Measurements from ENCODE around the gene CPPED1. TPM values are rescaled to one million over a fixed set of nuclear protein-coding genes. Genes with fewer than 3 reads are reported as not detected.
A peak's percentile ranks its signal among the peaks of the same experiment; 100 is the strongest.

The CPPED1 gene
- total RNA-seq, 1 experiment from 2014 or later, result 8.0 TPM

GRCh38 chr16:12646490-12647274 is 157.0 kb downstream of the CPPED1 start:
- peak; percentile 64 for DNase-seq (ENCODE audit: low read depth)

GRCh38 chr16:12646098-12646489 is 157.6 kb downstream of the CPPED1 start:
- no peak for DNase-seq (ENCODE audit: low read depth)

DNA sequence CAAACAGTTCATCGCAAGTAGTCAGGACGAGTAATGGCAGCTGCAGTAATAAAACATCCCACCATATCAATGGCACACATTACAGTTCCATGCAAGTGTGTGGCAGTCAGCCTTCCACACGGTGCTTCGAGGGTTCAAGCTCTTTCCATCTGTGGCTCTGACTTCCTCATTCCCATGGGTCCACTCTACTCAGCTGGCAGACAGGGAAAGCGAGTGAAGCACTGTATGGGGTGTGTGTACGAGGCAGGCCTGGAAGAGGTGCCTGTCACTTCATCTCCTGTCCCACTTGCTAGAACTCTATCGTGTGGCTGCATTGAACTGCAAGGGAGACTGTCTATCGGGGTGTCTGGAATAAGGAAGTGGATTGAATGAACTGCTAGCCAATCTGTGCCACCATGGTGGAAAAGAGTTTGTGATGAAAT is 160.6 kb downstream of the CPPED1 start:
- no peak for DNase-seq (ENCODE audit: low read depth)

DNA sequence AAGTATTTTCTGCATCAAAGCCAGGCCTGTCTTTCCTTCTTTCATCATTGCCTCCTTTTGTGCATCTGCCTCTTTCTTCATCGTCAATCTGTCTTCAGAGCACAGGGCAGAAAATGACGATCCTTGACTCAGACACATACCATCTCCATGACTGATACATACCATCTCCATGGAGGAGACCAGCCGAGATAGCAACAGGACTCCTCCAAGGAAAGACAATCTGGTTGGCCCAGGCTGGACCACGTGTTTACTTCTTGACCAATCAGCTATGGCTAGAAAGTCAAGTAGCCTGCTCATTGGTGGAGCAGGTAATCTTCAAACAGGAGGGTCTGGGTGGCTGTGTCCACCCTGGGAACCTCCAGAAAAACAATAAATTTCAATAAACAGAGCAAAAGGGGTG is 164.6 kb downstream of the CPPED1 start:
- DNase-seq (ENCODE audit: low read depth), result peak; percentile 51

DNA sequence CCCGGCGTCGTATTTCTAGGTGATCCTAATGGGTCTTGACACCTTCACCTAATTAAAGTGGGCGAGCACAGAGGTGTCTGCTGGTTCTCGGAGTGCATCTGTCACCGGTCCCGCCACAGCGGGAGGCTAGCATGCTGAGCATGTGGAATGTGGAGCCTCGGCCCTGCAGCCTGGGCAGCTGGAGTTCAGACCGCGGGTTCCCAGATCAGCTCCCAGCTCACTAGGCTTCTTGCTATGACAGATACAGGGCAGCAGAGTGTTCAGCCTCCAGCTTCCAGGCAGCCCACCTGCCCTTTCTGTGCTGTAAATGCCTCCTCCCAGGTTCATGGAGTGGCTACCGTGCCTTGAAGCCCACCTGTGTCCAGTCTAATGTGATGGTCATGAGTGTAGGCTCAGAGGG is 166.7 kb downstream of the CPPED1 start:
- peak; percentile 37 for DNase-seq (ENCODE audit: low read depth)

DNA sequence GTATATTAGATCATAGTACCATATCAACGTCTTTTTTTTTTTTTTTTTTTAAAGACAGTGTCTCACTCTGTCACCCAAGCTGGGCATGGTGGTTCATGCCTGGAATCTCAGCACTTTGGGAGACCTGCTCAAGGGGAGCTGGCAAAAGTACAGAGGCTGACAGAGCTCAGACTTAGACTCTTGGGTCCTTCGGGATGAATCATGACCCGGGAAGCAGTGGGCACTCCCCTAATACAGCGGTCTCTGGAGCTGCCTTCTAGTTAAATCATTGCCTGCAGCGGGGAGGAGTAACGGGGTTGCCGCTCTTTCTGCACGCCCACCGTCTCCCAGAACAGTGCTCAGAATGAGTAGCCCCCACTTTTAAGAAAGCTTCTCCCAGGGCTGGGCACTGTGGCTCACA is 174.4 kb downstream of the CPPED1 start:
- peak; percentile 54 for DNase-seq (ENCODE audit: low read depth)

DNA sequence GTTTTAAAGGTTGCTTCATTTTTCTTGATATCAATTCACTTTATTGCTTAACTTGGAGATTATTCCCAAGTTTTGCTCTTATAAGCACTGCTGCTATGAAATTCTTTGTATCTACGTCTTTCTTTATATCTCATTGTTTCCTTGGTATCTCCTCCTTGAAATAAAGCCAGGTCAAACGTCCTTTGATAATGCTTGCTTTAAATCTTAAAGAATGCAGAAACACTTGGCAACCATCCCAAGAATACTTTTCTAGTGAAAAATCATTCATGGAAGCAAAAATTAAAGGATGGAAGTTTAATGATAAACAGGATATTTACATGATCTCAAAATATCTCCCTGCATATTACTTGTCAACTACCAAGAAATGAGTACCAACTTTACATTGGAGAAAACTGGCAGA is 175.2 kb downstream of the CPPED1 start:
- DNase-seq (ENCODE audit: low read depth), result no peak

- peak; percentile 35 for DNase-seq (ENCODE audit: low read depth)
Measured at GRCh38 chr16:12627394-12627793, 176.3 kb downstream of the CPPED1 start.

GRCh38 chr16:12626411-12626810 is 177.3 kb downstream of the CPPED1 start:
- no peak for DNase-seq (ENCODE audit: low read depth)

DNA sequence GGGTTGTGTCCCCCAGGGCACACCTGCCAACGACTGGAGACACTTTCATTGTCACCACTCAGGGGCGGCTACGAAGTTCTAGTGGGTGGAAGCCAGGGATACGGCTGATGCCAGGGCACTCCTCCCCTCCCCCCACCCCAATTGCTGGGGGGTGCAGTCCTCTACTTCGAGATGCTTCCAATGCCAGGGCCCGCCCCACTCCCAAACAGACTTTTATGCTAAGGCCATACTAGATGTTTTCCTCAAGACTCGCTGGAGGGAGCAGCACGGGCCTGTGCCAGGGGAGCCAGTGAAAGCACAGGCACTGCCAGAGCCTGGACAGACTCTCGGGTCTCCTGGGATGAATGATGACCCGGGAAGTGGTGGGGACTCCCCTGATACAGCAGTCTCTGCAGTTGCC is 178.0 kb downstream of the CPPED1 start:
- DNase-seq (ENCODE audit: low read depth), result no peak

DNA sequence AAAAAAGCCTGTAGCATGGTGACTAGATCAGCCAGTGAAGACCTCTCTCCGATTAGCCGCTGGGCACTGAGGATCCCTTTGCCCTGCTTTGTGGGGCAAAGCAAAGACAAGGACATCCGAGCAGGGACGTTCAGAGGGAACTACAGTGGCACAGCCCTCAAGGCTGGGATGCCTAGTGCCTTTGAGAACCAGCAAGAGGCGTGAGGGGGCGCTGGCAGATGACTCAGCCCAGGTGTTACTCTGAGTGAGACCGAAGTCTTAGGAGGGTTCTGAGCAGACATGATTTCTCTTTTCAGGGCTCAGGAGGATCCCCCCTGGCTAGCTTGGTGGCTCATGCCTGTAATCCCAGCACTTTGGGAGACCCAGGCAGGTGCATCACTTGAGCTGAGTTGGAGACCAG is 178.6 kb downstream of the CPPED1 start:
- peak; percentile 52 for DNase-seq (ENCODE audit: low read depth)

GRCh38 chr16:12620150-12620549 is 183.5 kb downstream of the CPPED1 start:
- DNase-seq (ENCODE audit: low read depth), result no peak

DNA sequence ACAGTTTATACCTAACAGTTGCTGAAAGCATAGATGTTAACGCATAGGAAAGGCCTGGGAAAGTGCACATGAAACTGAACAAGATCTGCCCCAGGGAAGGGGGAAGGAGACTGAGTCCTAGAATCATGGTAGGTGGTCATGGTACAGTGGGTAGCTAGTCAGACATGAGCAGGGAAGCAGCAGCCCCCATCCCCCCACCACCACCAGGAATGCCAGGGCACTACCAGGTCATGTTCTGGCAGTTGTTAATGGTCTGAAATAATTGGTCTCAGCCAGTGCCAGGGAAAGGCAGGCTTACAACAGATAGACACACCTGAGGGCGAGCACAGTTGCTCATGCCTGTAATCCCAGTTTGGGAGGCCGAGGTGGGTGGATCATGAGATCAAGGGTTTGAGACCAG is 185.2 kb downstream of the CPPED1 start:
- no peak for DNase-seq (ENCODE audit: low read depth)

GRCh38 chr16:12617401-12617819 is 186.3 kb downstream of the CPPED1 start:
- DNase-seq (ENCODE audit: low read depth), result no peak

DNA sequence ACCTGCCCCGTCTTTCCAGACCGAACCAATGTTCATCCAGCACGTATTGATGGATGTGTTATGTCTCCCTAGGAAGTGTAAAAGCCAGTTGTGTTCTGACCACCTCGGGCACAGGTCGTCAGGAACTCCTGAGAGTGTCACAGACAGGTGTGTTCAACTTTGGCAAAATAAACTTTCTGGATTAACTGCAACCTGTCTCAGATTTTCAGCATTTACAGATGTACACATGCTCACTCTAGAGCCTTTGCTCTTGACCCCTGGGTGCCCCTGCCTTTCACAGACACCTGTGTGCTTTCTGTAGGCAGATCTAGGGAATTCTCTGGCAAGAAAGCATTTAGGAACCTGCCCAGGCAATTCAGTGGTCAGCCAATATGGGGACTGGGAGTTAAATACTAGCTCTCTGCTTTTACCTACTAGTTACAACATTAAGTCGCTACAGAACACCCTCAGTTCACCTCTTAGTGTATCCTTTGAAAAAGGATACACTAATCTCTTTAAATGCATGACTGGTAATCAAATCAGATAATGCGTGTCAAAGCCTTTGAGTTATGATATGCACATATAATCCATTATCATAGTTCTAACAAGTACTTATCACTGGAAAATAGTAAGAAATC is 188.9 kb downstream of the CPPED1 start:
- DNase-seq (ENCODE audit: low read depth), result no peak

DNA sequence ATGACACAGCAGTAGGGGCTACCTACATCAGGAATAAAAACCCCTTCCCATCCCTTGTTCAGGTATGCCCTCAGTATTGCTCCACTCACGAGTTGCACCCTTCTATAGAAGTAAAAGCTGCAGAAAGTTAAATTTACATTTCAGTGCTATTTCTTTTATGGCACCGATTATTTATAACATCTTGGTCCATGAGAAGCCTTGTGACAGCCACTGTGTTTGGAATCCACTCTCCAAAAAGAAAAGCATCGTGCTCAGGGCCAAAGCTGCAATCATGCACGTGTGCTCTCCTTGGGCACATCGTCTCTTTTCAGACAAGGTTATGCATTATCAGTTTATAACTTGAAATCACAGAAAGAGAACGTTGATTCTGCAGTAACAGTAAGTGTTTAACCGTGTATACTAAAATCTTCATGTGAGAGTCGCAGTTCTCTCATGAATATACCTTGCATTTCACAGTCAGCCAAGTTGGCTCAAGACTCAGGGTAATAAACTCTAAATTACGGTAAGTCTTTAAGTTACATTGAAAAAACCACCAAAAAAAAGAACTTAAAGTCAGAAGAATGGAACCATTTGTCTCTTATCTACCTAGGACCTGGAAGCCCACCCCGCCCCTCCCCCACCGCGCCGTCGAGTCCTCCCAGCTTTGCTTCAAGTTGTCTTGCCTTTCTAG is 189.6 kb downstream of the CPPED1 start:
- DNase-seq (ENCODE audit: low read depth), result no peak

DNA sequence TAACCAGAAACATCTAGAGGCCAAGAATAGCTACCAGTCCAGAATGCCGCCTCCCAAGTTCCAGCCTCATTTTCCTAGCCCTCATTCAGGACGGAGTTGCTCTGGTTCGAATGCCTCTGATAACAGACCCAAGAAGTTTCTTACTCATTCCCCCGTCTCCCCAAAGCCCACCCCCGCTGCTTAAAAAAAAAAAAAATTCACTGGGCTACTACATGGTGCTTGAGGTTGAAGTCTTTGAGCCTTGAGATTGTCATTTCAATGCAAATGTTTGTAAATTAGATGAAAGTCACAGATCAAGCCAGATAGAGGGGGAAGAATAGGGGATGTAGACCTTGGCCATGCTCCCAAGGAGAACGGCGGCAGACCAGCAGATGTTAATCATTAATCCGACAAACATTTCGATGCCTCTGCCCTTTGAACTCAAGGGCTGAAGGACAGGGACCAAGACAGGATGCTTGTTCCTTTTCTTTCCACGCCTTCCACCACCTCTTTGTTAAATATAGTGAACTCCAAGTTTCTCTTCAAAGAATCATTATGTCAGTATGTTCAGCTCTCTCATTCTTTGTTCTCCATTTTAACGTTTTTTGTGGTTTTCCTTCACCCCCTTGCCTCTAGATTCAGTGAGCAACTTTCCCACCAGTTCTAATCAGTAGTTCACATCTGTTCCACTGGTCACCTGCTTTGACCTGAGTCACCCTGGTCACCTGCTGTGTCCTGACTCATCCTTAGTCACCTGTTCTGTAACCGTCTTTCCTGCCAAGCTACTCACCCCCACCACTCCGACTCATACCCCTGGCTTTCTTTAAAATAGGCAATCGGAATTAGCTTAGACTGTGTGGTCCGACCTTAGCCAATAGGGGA is 190.3 kb downstream of the CPPED1 start:
- peak; percentile 85 for DNase-seq (ENCODE audit: low read depth)

DNA sequence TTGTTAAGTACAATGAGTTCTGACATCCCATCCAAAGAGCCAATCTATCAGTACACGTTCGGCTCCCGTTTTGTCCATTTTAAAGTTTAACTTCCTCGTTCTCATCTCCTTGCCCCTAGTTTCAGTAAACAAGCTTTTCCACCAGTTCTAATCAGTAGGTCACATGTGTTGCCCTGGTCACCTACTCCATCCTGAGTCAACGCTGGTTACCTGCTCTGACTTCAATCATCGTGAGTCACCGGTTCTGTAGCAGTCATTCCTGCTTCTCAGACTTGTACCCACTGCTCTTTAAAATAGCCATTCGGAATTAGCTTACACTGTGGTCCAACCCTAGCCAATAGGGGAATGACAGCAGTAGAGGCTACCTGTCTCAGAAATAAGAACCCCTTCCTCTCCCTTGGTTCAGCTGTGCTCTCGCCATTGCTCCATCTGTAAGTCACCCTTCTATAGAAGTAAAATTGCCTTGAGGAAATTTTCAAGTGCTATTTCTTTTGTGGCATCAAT is 191.0 kb downstream of the CPPED1 start:
- DNase-seq (ENCODE audit: low read depth), result peak; percentile 59

- peak; percentile 24 for DNase-seq (ENCODE audit: low read depth)
Measured at GRCh38 chr16:12611916-12612597, 191.6 kb downstream of the CPPED1 start.

DNA sequence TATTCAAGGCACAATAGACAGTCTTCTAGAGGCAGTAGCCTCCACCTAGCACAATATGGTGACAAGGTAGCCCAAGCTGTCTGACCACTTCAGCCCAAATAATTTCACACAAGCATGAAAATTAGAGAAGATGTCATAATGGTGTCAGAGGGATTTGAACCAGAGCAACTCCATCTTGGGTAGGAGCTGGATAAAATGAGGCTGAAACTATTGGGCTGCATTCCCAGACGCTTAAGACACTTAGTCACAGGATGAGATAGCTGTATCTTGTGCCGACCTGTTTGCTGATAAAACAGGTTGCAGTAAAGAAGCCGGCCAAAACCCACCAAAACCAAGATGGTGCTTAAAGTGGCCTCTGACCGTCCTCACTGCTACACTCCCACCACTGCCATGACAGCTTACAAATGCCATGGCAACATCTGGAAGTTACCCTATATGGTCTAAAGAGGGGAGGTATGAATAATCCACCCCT is 192.6 kb downstream of the CPPED1 start:
- DNase-seq (ENCODE audit: low read depth), result peak; percentile 18
